Measurements from ENCODE around the gene OR4X2.
"Not testable (repeated sequence)": the region's sequence is repeated elsewhere in the genome, so short reads cannot be mapped to it uniquely, and the experiment has no call there.

Gene OR4X2

GRCh38 chr11:48244804-48245203 lies at the start of gene OR4X2:
TSS of gene OR4X2 (plus strand) at chr11:48245104. CDS start at chr11:48245104, 0 bp downstream.
- DNase-seq (ENCODE audit: extremely low spot score, insufficient read length, low read depth) (no peak), FAIRE-seq (no peak)

GRCh38 chr11:48207881-48208280 lies 37.0 kb upstream of the OR4X2 start:
- FAIRE-seq (no peak), DNase-seq (ENCODE audit: extremely low spot score, insufficient read length, low read depth) (no peak)

- DNase-seq (ENCODE audit: extremely low spot score, insufficient read length, low read depth): no peak
- no peak for FAIRE-seq
Measured at GRCh38 chr11:48210052-48210451, 34.9 kb upstream of the OR4X2 start.

GRCh38 chr11:48216510-48216909 lies 28.4 kb upstream of the OR4X2 start, which contains the start of gene OR4B1:
TSS of gene OR4B1 (plus strand) at chr11:48216810. CDS start at chr11:48216810, 0 bp downstream.
- DNase-seq (ENCODE audit: extremely low spot score, insufficient read length, low read depth) (no peak), FAIRE-seq (no peak)

- DNase-seq (ENCODE audit: extremely low spot score, insufficient read length, low read depth): no peak
- no peak for FAIRE-seq
Measured at GRCh38 chr11:48228761-48229160, 16.1 kb upstream of the OR4X2 start.

- FAIRE-seq; DNase-seq (ENCODE audit: extremely low spot score, insufficient read length, low read depth): not testable (repeated sequence)
Measured at GRCh38 chr11:48230057-48230456, 14.8 kb upstream of the OR4X2 start.

- DNase-seq (ENCODE audit: extremely low spot score, insufficient read length, low read depth): no peak
Measured at GRCh38 chr11:48237727-48238126, 7.2 kb upstream of the OR4X2 start.

GRCh38 chr11:48242501-48242900 lies 2.4 kb upstream of the OR4X2 start:
- FAIRE-seq (no peak), DNase-seq (ENCODE audit: extremely low spot score, insufficient read length, low read depth) (no peak)

More at GRCh38 chr11:48237727-48238126, 7.2 kb upstream of the OR4X2 start:
- no peak for FAIRE-seq

- DNase-seq (ENCODE audit: extremely low spot score, insufficient read length, low read depth): no peak
- FAIRE-seq: no peak
Measured at GRCh38 chr11:48248902-48249301, 4.0 kb downstream of the OR4X2 start.

GRCh38 chr11:48261600-48261999 lies 16.7 kb downstream of the OR4X2 start:
- no peak for DNase-seq (ENCODE audit: extremely low spot score, insufficient read length, low read depth)
- FAIRE-seq: no peak

- no peak for DNase-seq (ENCODE audit: extremely low spot score, insufficient read length, low read depth)
- no peak for FAIRE-seq
Measured at GRCh38 chr11:48263423-48263911, 18.6 kb downstream of the OR4X2 start, which contains the start of gene OR4X1. TSS of gene OR4X1 (plus strand) at chr11:48263861. CDS start at chr11:48263861, 0 bp downstream.

- FAIRE-seq (no peak), DNase-seq (ENCODE audit: extremely low spot score, insufficient read length, low read depth) (no peak)
Measured at GRCh38 chr11:48270621-48271020, 25.7 kb downstream of the OR4X2 start.

GRCh38 chr11:48272606-48273005 lies 27.7 kb downstream of the OR4X2 start:
- FAIRE-seq (no peak), DNase-seq (ENCODE audit: extremely low spot score, insufficient read length, low read depth) (no peak)
